Fibroblast of lung (primary cell): ENCODE measurements around the gene NDC80. TPM values are rescaled to one million over a fixed set of nuclear protein-coding genes. Genes with fewer than 3 reads are reported as not detected.
"Not testable (repeated sequence)": the region's sequence is repeated elsewhere in the genome, so short reads cannot be mapped to it uniquely, and the experiment has no call there.

Experiments used
- DNase-seq, 2 donors: peaks; one replicate each; pipeline versions ENCODE4 v3.0.0 to v3.0.0-alpha.2; 2010; ENCODE audit warnings: low read depth in 2 of 2
- H2AFZ ChIP-seq: 2 replicates; pipeline ENCODE4 v1.5.1; 2012; ENCODE audit warnings: low read length, control low read depth, inconsistent platforms
- H3K27ac ChIP-seq: 2 replicates; pipeline ENCODE4 v1.5.1; 2011; ENCODE audit warnings: low read length, control low read depth; ENCODE audit not compliant: insufficient read depth
- H3K27me3 ChIP-seq: 2 replicates; pipeline ENCODE4 v1.5.1; 2011; ENCODE audit warnings: mild to moderate bottlenecking, low read length; ENCODE audit not compliant: control insufficient read depth, insufficient read depth
- H3K36me3 ChIP-seq: 2 replicates; pipeline ENCODE4 v1.5.1; 2011; ENCODE audit warnings: low read length; ENCODE audit not compliant: control insufficient read depth, insufficient read depth
- H3K4me1 ChIP-seq: 2 replicates; pipeline ENCODE4 v1.5.1; 2011; ENCODE audit warnings: low read length; ENCODE audit not compliant: control insufficient read depth, insufficient read depth; ENCODE audit errors: extremely low read depth
- H3K4me2 ChIP-seq: 2 replicates; pipeline ENCODE4 v1.5.1; 2011; ENCODE audit warnings: low read length, control low read depth; ENCODE audit not compliant: insufficient read depth; ENCODE audit errors: extremely low read depth
- H3K4me3 ChIP-seq, 4 experiments: fragments of 200-600 bp in 1 of 4; sonication (generic) in 1 of 4; replicated peaks in 1 of 4; 2 replicates each; pipeline ENCODE4 v1.5.1; 2011 to 2016; ENCODE audit warnings: low read length in 4 of 4, low read depth in 3 of 4, mild to moderate bottlenecking in 3 of 4, control low read depth in 2 of 4, inconsistent platforms in 1 of 4, mixed read lengths in 1 of 4; ENCODE audit not compliant: insufficient read depth in 1 of 4; ENCODE audit errors: control extremely low read depth in 1 of 4
- H3K79me2 ChIP-seq: 2 replicates; pipeline ENCODE4 v1.5.1; 2012; ENCODE audit warnings: mild to moderate bottlenecking, low read length, inconsistent platforms; ENCODE audit not compliant: control insufficient read depth, insufficient read depth
- H3K9ac ChIP-seq: 2 replicates; pipeline ENCODE4 v1.5.1; 2011; ENCODE audit warnings: mild to moderate bottlenecking, low read length, control low read depth; ENCODE audit not compliant: insufficient read depth
- H3K9me3 ChIP-seq: 2 replicates; pipeline ENCODE4 v1.5.1; 2012; ENCODE audit warnings: low read depth, low read length; ENCODE audit not compliant: control insufficient read depth, insufficient read depth
- H4K20me1 ChIP-seq: 2 replicates; pipeline ENCODE4 v1.5.1; 2011; ENCODE audit warnings: low read length; ENCODE audit not compliant: control insufficient read depth, insufficient read depth; ENCODE audit errors: extremely low read depth
- CTCF ChIP-seq, 2 donors: IDR thresholded peaks in 1 of 2; conservative IDR thresholded peaks in 1 of 2; 1 replicate in 1 of 2; 2 replicates in 1 of 2; pipeline ENCODE4 v1.5.1; 2011 to 2012; ENCODE audit warnings: low read length in 2 of 2, control low read depth in 1 of 2, inconsistent platforms in 1 of 2, low read depth in 1 of 2, mild to moderate bottlenecking in 1 of 2
- EZH2 ChIP-seq: IDR thresholded peaks from 2 replicates; pipeline ENCODE4 v1.5.1; 2012; ENCODE audit warnings: low read length, control low read depth, mild to moderate bottlenecking; ENCODE audit errors: missing control alignments
- polyA plus RNA-seq, 2 donors: library from polyadenylated mRNA; depleted of rRNA in 1 of 2; stranded (reverse) in 1 of 2; unstranded in 1 of 2; fragments of >200 nt; gene quantifications; 2 replicates each; pipeline ENCODE4 v1.2.1, GENCODE V29; 2011 to 2012; ENCODE audit warnings: missing spikeins in 1 of 2
- total RNA-seq: library from RNA; depleted of rRNA; stranded (reverse); fragments of >200 nt; gene quantifications from 2 replicates; pipeline ENCODE4 v1.2.1, GENCODE V29; 2014

The NDC80 gene
- total and polyA plus RNA-seq, 2 donors (not counting 1 experiment from before 2014, with no cell fraction given), result 8.3 to 9.7 TPM

DNA sequence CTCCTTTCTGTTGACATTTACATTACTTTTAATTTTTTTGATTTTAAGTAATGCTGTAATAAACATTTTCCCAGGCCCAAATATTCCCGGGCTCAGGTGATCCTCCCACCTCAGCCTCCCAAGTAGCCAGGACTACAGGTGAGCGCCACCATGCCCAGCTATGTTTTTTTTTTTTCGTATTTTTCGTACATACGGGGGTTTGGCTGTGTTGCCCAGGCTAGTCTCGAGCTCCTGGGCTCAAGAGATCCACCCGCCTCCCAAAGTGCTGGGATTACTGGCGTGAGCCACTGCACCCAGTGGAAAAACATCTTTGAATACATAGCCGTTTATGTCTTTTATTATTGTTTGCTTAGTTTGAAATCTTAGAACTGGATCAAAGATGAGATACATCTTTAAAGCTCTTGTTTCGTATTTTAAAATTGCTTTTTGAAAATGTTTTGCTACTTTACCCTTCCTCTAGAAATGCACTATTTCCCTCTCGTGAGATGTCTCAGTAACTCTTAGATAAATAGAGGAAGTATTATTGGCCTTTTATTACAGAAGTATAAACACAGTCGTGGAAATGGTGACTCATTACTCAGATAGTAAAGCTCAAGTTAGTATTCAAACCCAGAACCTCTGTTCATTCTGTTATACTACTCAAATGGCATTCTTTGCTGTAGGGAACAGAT is 86.6 kb downstream of the NDC80 start:
- Histone ChIP-seq H3K4me2 (peak overlapping the region; percentile 77), H3K79me2 (peaks cover 64% of the 10 kb centered on the region), H3K36me3 (no peaks in the 10 kb centered on the region), H3K9ac (peak overlapping the region; percentile 29), H3K27me3 (no peaks in the 10 kb centered on the region), H3K4me3 (peak overlapping the region; percentile 59 to 86 (median 78)), H4K20me1 (no peaks in the 10 kb centered on the region), H3K27ac (peak overlapping the region; percentile 93), H3K9me3 (no peaks in the 10 kb centered on the region), H3K4me1 (peaks cover 4% of the 10 kb centered on the region), H2AFZ (no peak overlapping the region)
- TF ChIP-seq CTCF (conservative IDR thresholded peaks at IDR 0.05 in 1 of 2, IDR thresholded peaks at IDR 0.05 in 1 of 2; ENCODE audit: low read depth in 1 of 2, low read length in 2 of 2), result no peak
- DNase-seq, result peak; percentile 86 to 89

DNA sequence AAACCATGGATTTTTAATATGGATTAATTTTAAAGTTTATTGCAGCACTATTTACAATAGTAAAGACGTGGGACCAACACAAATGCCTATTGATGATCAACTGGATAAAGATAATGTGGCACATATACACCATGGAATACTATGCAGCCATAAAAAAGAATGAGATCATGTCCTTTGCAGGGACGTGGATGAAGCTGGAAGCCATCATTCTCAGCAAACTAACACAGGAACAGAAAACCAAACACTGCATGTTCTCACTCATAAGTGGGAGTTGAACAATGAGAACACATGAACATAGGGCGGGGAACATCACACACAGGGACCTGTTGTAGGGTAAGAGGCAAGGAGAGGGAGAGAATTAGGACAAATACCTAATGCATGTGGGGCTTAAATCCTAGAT is 89.5 kb downstream of the NDC80 start:
- H2AFZ ChIP-seq, H3K9ac ChIP-seq, H3K4me1 ChIP-seq, H3K4me2 ChIP-seq, H4K20me1 ChIP-seq, H3K27me3 ChIP-seq, H3K36me3 ChIP-seq, H3K4me3 ChIP-seq, H3K9me3 ChIP-seq, H3K27ac ChIP-seq, DNase-seq: not testable (repeated sequence)
- H3K79me2 ChIP-seq, result peaks cover 91% of the 10 kb centered on the region

DNA sequence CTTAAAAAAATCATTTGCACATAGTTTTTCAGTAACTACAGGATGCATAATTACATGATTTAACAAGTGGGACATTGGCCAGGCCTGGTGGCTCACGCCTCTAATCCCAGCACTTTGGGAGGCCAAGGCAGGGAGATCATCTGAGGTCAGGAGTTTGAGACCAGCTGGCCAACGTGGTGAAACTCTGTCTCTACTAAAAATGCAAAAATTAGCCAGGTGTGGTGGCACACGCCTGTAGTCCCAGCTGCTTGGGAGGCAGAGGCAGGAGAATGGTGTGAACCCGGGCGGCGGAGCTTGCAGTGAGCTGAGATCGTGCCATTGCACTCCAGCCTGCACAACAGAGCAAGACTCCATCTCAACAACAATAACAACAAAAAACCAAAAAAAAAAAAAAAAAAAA is 90.9 kb downstream of the NDC80 start:
- not testable (repeated sequence) for H3K9me3 ChIP-seq, H3K27ac ChIP-seq, H3K27me3 ChIP-seq, H3K9ac ChIP-seq, DNase-seq, H3K36me3 ChIP-seq, H4K20me1 ChIP-seq, H2AFZ ChIP-seq, H3K4me1 ChIP-seq, H3K4me3 ChIP-seq, H3K4me2 ChIP-seq
- peaks cover 90% of the 10 kb centered on the region for H3K79me2 ChIP-seq

DNA sequence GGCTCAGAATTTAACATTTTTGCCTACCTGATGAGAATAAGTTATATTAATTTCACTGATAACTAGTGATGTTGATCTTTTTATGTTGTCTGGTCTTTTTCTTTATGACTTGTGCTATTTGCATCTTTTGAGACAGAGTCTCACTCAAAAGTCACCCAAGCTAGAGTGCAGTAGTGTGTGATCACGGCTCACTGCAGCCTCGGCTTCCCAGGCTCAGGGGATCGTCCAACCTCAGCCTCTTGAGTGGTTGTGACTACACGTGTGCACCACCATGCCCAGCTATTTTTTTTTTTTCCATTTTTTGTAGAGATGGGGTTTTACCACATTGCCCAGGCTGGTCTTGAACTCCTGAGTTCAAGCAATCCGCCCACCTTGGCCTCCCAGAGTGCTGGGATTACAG is 91.6 kb downstream of the NDC80 start:
- no peak for DNase-seq
- Histone ChIP-seq H3K27me3 (no peaks in the 10 kb centered on the region), H3K4me3 (no peak overlapping the region), H3K36me3 (peaks cover 2% of the 10 kb centered on the region), H2AFZ (no peak overlapping the region), H3K9ac (no peak overlapping the region), H3K4me1 (peaks cover 2% of the 10 kb centered on the region), H4K20me1 (no peaks in the 10 kb centered on the region), H3K79me2 (peaks cover 82% of the 10 kb centered on the region), H3K9me3 (no peaks in the 10 kb centered on the region), H3K4me2 (no peak overlapping the region), H3K27ac (no peak overlapping the region)
- TF ChIP-seq EZH2 (no peak), CTCF (conservative IDR thresholded peaks at IDR 0.05 in 1 of 2, IDR thresholded peaks at IDR 0.05 in 1 of 2; ENCODE audit: low read depth in 1 of 2, low read length in 2 of 2) (no peak)
